ENCODE results near the gene RICTOR. TPM values are rescaled to one million over a fixed set of nuclear protein-coding genes. Genes with fewer than 3 reads are reported as not detected.

RICTOR gene
- 12.0 TPM for total RNA-seq

DNA sequence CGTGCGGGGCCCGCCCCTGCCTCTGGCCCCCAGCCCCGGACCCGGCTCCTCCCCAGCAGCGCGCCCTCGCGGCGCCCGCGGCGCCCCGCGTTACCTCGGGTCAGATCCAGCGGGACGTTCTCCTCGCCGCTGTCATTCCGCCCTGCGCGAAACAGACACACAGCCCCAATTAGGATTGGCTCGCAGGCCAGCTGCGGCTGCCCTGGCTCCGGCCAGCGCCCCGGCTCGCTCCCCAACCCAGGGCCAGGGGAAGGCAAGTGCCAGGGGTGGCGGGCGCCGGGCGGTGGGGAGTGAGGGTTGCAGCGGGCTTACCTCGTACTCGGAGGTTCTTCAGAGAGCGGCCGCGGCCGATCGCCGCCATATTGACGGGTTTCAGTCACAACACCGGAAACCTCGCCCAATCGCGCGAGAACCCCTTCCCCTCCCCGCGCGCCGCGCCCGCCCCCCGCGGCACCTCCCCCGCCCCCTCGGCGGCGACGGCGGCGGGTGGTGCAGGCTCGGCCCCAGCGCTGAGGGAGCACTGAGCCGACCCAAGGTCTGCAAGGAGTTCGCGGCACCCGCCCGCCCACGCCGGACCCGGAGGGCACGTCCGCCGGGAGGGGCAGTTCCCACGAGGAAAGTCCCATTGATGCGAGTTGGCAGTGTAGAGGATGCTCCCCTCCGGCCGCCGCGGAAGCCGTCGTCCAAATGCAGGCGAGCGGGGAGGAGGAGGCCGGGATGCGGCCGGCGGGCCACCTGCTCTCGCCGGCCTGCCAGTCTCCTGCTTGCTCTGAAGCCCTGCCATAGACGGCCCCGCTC lies at the start of gene RICTOR:
TSS of gene RICTOR (minus strand) at position 383 of the 798 bp plus-strand sequence. CDS start at position 361, 22 bp downstream.
- DNase-seq (ENCODE audit: low spot score) (peak; percentile 91), ATAC-seq (peak; percentile 88)

DNA sequence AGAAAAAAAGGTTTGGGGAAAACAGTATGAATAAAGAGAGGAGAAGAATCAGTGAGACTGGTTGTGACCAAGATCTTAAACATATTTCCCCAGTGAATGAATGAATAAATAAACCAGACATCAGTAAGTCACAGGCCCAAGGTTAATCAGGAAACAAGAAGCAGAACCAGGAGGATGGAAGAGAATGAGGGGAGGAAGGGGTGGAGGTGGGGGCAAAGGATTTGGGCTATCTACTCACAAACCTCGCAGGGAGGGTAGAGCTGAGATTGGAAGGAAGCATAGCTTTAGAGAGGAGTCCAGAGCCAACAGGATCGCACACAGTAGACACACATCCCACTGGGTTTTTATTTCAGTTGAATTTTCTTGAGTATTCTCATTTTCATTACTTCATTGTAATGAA lies 47.7 kb upstream of the RICTOR start:
- DNase-seq (ENCODE audit: low spot score): no peak
- no peak for ATAC-seq

- ATAC-seq (no peak), DNase-seq (ENCODE audit: low spot score) (no peak)
Observed at GRCh38 chr5:39121315-39121714, 47.1 kb upstream of the RICTOR start.

GRCh38 chr5:39120052-39120420 lies 45.8 kb upstream of the RICTOR start:
- DNase-seq (ENCODE audit: low spot score): no peak
- no peak for ATAC-seq

DNA sequence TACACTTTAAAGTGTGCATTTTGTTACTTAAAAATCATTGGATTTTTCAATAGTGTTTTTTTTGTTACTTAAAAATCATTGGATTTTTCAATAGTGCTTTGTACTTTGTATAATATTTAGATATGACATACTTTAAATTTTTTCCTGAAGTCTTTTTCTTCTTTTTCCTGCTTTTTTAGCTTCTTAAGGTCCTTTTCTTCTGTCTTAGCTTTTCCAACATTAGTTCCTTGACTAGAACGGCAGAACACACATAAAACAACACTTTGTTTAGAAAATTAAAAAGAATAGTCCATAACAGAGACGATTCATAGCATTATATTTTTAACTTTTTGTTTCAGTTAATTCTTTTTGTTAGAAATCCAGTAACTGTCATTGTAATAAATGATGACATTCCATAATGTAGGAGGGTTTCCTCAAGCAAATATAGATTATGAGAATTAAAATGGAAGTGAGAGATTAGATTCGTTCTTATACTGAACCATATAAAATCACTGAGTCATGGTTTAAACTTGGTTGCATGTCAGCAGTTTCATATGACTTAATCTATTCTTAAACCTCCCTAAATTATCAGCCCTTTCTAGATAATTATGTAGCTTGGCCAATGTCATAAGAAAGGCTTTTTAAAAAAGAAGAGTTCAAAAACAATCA lies 45.3 kb upstream of the RICTOR start:
- ATAC-seq (no peak), DNase-seq (ENCODE audit: low spot score) (no peak)

GRCh38 chr5:39118638-39119037 lies 44.4 kb upstream of the RICTOR start:
- no peak for DNase-seq (ENCODE audit: low spot score)

DNA sequence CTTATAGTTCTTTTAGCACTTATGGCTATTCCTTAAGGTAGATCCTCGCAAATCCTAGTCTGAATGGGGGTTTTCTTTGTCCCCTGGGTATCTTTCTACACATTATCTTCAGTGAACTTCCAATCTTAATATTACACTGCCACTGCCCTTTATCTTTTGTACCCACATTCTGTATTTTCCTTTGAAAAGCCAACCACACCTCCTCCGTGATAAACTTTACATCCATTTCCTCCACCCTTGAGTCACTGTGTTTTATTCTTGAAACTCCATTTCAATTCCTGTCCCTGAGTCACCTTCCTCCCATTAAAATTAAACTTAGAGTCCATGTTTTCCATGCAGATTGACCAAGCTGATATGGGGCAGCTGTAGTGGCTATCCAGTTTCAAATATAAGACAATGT lies 43.2 kb upstream of the RICTOR start:
- ATAC-seq: no peak
- DNase-seq (ENCODE audit: low spot score): no peak

More at GRCh38 chr5:39118638-39119037, 44.4 kb upstream of the RICTOR start:
- ATAC-seq: no peak

DNA sequence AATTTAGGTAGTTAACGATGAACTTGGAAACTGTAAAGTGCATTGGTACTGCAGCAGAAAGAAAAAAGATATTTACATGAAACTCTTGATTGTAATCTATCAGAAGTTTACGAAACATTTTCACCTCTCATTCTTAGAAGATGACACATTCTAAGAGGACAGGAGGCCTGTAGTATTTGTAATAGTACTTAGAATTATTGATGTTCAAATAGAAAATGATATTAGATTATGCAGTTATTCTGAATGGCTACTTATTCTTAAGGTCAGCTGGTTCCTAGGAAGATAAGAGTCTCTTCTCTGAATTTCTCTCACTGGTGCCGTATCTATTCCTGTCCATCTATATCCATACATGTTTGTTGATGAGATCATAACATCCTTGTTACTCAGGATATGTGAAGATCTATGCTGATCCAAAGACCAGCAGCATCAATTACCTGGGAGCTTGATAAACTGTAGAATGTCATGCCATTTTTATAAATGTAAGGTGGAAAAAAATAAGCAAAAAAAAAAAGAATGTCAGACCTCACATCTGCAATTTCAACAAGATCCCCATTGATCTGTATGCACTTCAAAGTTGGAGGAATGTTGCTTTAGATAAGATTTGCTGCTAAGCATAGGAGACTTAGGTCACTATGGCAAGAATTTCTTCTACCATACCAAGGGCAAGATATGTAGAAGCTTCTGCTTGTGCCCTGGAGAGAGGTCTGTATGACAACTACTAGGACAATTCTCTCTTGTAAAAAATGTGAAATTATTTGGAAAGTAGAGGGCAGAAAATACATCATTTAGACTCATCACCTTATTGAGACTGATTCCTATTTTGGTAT lies 42.4 kb upstream of the RICTOR start:
- DNase-seq (ENCODE audit: low spot score) (no peak), ATAC-seq (no peak)

DNA sequence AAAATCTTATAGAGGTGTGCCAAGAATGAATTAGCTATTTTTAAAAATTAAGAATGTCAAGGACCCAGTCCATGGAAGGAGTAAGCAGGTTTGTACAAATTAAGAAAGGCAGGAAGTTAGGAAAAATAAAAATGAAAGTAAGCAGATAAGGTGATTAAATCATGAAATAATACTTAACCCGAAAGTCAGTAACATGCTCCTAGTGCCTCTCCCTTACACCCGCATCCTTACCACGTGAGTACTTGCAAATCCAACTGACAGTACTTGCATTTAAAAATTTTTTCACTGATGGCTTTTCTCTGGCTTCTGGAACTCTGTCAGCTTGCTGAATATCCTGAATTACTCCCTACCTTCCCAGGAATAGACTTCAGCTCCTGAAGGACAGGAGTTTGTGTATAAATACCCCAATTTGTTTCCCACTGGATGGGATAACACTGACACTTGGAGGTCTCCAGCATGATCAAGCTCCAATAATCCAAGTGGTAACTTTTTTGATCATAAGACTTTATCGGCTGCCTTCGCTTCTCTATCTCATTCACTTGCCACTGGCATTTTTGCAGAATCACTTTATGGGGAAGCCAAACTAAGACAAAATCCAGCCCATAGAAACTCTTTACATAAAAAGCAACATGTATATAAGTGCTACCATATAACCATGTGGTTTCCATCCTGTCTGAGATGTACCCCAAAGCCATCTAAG lies 41.6 kb upstream of the RICTOR start:
- no peak for ATAC-seq

GRCh38 chr5:39114155-39114554 lies 40.0 kb upstream of the RICTOR start:
- ATAC-seq: no peak
- DNase-seq (ENCODE audit: low spot score): no peak

More for the DNA sequence above, 41.6 kb upstream of the RICTOR start:
- DNase-seq (ENCODE audit: low spot score): no peak

DNA sequence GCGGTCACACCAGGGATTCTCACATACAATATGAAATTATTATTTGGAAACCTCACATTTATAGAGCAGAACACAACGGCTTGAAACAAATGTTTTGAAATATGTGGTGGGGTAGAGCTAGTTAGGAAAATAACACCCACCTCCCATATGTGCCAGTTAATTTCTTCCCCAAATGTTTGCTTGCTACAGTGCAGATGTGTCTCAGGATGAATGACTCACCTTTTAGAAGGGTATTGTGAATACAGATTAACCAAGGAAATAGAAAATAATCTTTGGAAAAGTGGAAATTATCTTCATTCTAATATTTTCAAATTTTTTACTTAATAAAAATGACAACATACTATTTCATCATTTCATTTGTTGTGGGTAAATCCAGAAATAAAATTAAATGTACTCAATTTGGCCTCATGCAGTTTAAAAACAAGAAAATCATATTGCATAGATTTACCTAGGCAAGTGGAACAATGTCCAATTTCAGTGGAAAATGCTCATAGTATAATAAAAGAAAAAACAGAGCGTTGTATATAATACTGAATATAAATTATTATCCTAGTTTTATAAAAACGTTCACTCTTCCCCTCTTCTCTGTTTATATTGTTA lies 39.3 kb upstream of the RICTOR start:
- ATAC-seq: no peak
- DNase-seq (ENCODE audit: low spot score): no peak

GRCh38 chr5:39109606-39110005 lies 35.4 kb upstream of the RICTOR start:
- no peak for ATAC-seq
- DNase-seq (ENCODE audit: low spot score): no peak

- ATAC-seq: no peak
- DNase-seq (ENCODE audit: low spot score): no peak
Observed at GRCh38 chr5:39108987-39109386, 34.8 kb upstream of the RICTOR start.

DNA sequence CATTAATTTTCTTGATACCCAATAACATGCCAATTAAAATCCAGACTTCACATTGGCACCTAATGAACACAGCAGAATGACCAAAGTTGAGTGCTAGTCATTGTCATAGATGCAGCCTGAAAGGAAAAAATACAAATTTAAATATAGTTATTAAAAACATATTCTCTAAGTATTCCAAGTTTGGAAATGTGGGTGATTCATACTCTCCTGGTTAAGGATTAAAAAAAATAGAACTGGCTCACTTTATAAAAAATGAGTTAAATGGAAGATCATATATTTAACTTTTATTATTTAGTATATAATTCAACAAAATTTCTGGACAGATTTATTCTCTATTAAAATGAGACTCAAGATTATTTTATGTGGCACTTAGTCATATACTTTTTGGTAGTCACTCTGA lies 33.2 kb upstream of the RICTOR start:
- DNase-seq (ENCODE audit: low spot score): no peak
- no peak for ATAC-seq

- ATAC-seq (no peak), DNase-seq (ENCODE audit: low spot score) (no peak)
Observed at GRCh38 chr5:39106322-39106721, 32.1 kb upstream of the RICTOR start.

DNA sequence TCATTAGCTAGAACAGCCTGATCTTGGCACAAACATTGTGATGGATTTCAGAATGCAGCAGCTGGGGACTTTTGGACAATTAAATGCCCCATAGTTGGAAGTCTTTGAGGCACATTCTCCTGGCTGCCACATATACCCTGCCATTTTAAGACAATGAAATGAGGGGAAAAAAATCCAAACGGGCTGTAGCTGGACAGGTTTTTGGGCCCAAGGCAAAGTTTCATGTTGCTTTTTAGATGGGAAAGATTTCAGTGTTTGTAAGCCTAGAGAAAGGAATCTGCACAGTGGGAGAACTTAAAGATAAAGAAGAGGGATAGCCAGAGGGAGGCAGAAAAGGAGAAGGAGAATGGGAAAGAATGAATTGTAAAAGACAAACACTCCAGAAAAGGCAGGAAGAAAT lies 30.0 kb upstream of the RICTOR start:
- ATAC-seq (no peak), DNase-seq (ENCODE audit: low spot score) (no peak)

DNA sequence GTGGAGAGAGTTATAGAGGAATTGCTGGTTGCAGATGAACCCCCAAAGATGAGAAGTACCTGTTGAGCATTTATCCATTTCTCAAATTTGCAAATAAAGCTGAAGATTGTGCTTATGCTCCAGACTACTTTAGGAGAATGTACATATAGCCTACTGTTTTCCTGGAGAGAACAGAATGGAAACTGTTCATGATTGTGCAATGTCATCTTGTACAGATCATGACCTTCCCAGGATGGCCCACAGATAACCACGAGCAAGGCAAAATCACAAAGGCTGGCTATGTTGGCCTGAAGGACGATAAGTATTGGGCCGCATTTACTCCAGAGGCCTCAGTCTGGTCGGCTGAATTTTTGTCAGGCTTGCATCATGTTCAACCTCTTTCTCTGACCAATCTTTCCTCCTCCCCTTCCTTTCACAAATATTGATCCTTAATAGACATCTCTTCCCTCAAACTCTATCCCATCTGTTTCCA lies 28.5 kb upstream of the RICTOR start:
- ATAC-seq: no peak
- DNase-seq (ENCODE audit: low spot score): no peak

DNA sequence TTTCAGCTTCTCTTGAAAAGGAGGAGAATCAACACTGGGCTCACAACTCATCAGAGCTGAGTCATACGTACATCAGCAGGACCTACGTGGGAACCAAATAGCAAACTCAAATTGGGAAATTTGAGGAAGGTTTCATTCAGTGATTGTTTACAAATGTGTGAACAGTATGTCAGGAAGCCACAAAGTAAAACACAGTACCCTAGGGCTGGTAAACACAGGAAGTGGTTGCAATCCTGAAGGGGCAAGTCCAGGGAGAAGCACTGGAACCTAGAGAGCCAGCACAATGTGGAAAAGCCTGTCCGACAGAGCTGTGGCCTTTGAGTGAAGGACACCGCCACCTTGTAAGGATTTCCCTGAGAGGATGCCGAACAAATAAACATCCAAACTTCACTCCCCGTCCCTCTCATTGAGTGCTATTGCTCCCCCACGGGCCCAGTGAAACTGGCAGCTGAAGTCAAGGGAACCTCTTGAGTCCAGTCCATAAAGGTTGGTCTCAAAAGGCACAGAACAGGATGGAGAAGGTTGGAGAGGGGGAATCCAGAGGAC lies 26.7 kb upstream of the RICTOR start:
- DNase-seq (ENCODE audit: low spot score): no peak
- no peak for ATAC-seq

GRCh38 chr5:39100301-39100850 lies 26.2 kb upstream of the RICTOR start:
- ATAC-seq: no peak
- no peak for DNase-seq (ENCODE audit: low spot score)

DNA sequence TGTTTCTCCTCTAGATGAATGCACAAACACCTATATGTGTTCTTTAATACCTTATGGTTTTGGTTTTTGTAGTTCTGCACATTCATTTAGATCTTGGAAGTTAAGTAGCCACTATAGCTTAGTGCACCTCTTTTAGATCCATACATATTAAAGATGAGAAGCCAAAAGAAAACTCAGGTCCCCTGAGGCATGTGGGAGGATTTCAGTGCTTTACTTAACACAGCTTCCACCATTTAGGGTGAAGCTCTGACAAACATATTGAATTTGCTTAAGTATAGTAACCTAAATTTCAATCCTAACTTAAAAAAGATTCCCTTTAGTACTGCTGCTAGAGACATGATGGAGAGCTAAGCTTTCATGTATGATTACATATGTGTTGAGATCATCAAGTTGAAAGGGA lies 25.6 kb upstream of the RICTOR start:
- no peak for ATAC-seq
- DNase-seq (ENCODE audit: low spot score): no peak
